Neutrophil (primary cell): ENCODE data around the gene LRRK1.

ENCODE experiments used
- H3K27ac ChIP-seq: fragments of 200-600 bp; sonication (generic); 2 replicates; pipeline ENCODE4 v1.5.1; 2016; ENCODE audit warnings: mild to moderate bottlenecking, moderate library complexity
- H3K27me3 ChIP-seq: fragments of 200-600 bp; sonication (generic); 2 replicates; pipeline ENCODE4 v1.6.0; 2016; ENCODE audit warnings: mild to moderate bottlenecking
- H3K36me3 ChIP-seq: fragments of 200-600 bp; sonication (generic); 2 replicates; pipeline ENCODE4 v1.5.1; 2017
- H3K4me1 ChIP-seq, 2 experiments: fragments of 200-600 bp in 1 of 2; sonication (generic) in 1 of 2; 1 replicate in 1 of 2; 2 replicates in 1 of 2; pipeline versions ENCODE4 v1.5.1 to v1.6.1; 2013 to 2016; ENCODE audit warnings: low read depth in 1 of 2, low read length in 1 of 2, mild to moderate bottlenecking in 1 of 2, moderate library complexity in 1 of 2; ENCODE audit not compliant: control insufficient read depth in 1 of 2, insufficient read depth in 1 of 2
- H3K4me3 ChIP-seq, 2 experiments: fragments of 200-600 bp in 1 of 2; sonication (generic) in 1 of 2; 1 replicate in 1 of 2; 2 replicates in 1 of 2; pipeline ENCODE4 v1.5.1; 2013 to 2016; ENCODE audit warnings: low read depth in 1 of 2, low read length in 1 of 2, mild to moderate bottlenecking in 1 of 2, moderate library complexity in 1 of 2
- H3K9me3 ChIP-seq: fragments of 200-600 bp; sonication (generic); 2 replicates; pipeline ENCODE4 v1.5.1; 2016
- CTCF ChIP-seq: fragments of 200-600 bp; sonication (generic); IDR thresholded peaks from 2 replicates; pipeline ENCODE4 v1.5.1; 2016; ENCODE audit warnings: antibody characterized with exemption

Gene LRRK1

GRCh38 chr15:100918690-100919480 is at the start of gene LRRK1:
LRRK1 (plus strand) TSS chr15:100919357; CDS start chr15:100924633, 5,276 bp downstream.
- Histone ChIP-seq H3K27ac (peak within 1 kb of the TSS; percentile 82), H3K4me1 (peaks cover 53 to 65% of the 10 kb centered on the region in 2 experiments)

GRCh38 chr15:100873029-100873677 is 46.0 kb upstream of the LRRK1 start:
- H3K4me1 ChIP-seq = peaks cover 0 to 5% of the 10 kb centered on the region in 2 experiments
- H3K4me3 ChIP-seq = no peak overlapping the region
- H3K27me3 ChIP-seq = peaks cover 46% of the 10 kb centered on the region
- TF ChIP-seq CTCF = peak; percentile 89
- no peaks in the 10 kb centered on the region for H3K9me3 ChIP-seq
- no peaks in the 10 kb centered on the region for H3K36me3 ChIP-seq
- H3K27ac ChIP-seq = no peak overlapping the region

More at GRCh38 chr15:100918690-100919480, at the start of gene LRRK1:
- TF ChIP-seq CTCF = no peak
- Histone ChIP-seq H3K36me3 (no peaks in the 10 kb centered on the region), H3K4me3 (peak within 1 kb of the TSS; percentile 81 to 98), H3K27me3 (no peaks in the 10 kb centered on the region), H3K9me3 (no peaks in the 10 kb centered on the region)

GRCh38 chr15:100875495-100875894 is 43.7 kb upstream of the LRRK1 start:
- no peaks in the 10 kb centered on the region for H3K9me3 ChIP-seq
- peaks cover 70% of the 10 kb centered on the region for H3K27me3 ChIP-seq
- no peaks in the 10 kb centered on the region for H3K36me3 ChIP-seq
- peaks cover 11 to 23% of the 10 kb centered on the region in 2 experiments for H3K4me1 ChIP-seq
- no peak overlapping the region for H3K27ac ChIP-seq
- H3K4me3 ChIP-seq = no peak overlapping the region
- no peak for TF ChIP-seq CTCF

GRCh38 chr15:100875976-100876375 is 43.2 kb upstream of the LRRK1 start:
- Histone ChIP-seq H3K9me3 (no peaks in the 10 kb centered on the region), H3K4me3 (no peak overlapping the region), H3K27ac (no peak overlapping the region), H3K27me3 (peaks cover 74% of the 10 kb centered on the region), H3K36me3 (no peaks in the 10 kb centered on the region), H3K4me1 (peaks cover 12 to 25% of the 10 kb centered on the region in 2 experiments)
- TF ChIP-seq CTCF = no peak

GRCh38 chr15:100877551-100877950 is 41.6 kb upstream of the LRRK1 start:
- Histone ChIP-seq H3K9me3 (no peaks in the 10 kb centered on the region), H3K27ac (no peak overlapping the region), H3K4me3 (no peak overlapping the region), H3K4me1 (peaks cover 12 to 25% of the 10 kb centered on the region in 2 experiments), H3K27me3 (peaks cover 90% of the 10 kb centered on the region), H3K36me3 (no peaks in the 10 kb centered on the region)
- no peak for TF ChIP-seq CTCF
